Stimulated activated CD8-positive, alpha-beta memory T cell treated with anti-CD3 and anti-CD28 coated beads, Interleukin-15, amount 100 ng/mL, for 4 hours (primary cell): ENCODE measurements around the gene BID.
A peak's percentile ranks its signal among the peaks of the same experiment; 100 is the strongest.
"Not testable (repeated sequence)": the region's sequence is repeated elsewhere in the genome, so short reads cannot be mapped to it uniquely, and the experiment has no call there.

ENCODE experiments used
- DNase-seq, 2 donors: peaks; one replicate each; pipeline ENCODE4 v3.0.0-alpha.2; 2020; ENCODE audit warnings: low read depth in 2 of 2

BID gene

DNA sequence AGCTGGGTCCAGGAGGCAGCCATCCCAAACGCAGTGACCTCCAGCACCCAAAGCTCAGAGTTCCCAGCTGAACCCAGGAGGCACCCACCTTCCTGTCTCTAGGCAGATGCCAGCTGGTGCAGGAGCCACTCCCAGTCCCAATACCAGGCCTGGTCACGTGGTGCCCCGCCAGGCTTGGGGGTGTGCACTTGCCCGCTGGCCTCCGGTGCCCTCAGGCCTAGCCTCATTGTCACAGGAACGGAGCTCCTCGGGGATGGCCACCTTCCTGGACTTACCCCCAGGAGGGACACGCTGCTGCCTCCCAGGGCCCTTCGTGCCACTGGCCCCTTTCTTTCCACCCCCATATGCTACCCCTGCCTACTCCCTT lies 4.6 kb downstream of the BID start:
- no peak for DNase-seq

- no peak for DNase-seq
Measured at GRCh38 chr22:17769013-17769715, 5.1 kb downstream of the BID start.

DNA sequence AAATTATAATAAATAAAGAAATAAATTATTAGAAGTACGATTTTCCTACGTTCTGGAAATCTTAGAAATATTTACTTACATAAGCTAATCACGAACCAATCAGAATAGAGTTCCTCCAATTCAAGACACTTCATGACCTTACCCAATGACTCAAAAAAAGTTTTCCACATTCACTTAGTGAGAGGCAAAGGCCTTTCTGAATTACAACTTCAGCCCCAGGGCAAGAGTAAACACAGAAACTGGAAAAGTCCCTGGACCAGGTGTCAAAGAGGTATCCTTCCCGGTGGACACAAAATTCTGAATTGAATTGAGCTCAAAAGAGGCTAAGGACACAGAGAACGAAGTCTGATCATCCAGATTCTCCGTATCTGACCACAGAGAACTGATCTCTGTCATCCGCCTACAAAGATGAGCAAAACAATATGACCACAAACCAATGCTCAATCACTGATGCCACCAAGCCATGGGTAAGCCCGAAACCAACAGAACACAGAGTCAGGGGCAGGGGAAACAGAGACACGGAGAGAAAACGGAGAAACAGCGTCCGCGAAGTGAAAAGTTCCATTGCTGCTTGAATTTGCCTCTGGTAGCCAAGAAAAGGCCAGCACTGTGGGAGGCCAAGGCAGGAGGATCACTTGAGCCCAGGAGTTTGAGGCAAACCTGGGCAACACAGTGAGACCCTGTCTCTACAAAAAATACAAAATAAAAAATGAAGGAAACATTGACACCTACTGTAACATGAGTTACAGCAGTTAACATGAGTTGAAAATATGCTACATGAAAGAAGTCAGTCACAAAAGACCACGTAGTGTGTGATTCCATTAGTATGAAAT lies 6.8 kb downstream of the BID start:
- DNase-seq, result peak in 1 of 2 donors; percentile 34

- DNase-seq, result not testable (repeated sequence)
Measured at GRCh38 chr22:17764852-17765251, 9.4 kb downstream of the BID start.

DNA sequence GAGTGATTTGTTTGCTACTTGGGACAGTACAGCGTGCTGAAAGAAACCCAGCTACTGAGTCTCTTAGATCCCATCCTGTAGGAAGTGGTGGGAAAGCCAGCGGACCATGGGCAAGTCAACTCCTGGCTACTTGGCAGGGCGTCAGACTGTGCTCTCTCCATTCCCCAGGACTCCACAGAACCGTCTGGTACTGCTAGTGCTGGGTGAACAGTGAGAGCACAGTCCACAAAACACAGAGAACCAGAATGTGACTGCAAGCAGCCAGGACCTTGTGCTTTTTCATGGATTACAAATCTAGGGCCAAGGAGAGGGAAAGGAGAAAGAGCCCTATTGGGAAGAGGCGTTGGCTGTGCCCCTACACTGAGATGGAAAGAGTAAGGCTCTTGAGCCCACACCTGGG lies 10.2 kb downstream of the BID start:
- no peak for DNase-seq

DNA sequence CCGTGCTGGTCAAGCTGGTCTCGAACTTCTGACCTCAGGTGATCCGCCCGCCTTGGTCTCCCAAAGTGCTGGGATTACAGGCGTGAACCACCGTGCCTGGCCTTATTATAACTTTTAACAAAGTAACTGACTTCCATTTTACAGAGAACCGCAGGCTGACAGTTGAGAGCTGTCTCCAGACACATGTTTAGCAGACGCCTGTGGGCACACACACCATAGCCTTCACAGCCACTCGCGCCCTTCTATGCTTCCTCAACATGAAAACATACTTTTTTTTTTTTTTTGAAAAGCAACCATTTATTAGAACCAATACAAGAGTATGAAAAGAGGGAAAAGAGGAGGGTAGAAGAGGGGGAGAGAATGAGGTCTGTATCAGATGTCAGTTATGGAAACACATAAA lies 10.8 kb downstream of the BID start:
- not testable (repeated sequence) for DNase-seq

DNA sequence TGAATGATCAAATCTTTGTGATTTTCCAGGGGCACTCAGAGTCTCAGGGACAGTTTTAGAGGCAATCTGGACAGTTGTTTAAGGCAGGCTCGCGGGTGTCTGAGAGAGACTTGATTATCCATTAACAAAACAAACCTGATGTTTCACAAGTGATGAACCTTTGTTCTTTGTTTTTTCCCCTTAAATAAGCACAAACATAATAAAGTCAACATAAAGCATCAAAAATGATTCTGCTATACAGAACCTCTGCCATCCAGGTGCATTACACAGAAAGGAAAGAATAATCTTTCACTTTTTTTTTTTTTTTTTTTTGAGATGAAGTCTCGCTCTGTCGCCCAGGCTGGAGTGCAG lies 13.2 kb downstream of the BID start:
- DNase-seq, result no peak

DNA sequence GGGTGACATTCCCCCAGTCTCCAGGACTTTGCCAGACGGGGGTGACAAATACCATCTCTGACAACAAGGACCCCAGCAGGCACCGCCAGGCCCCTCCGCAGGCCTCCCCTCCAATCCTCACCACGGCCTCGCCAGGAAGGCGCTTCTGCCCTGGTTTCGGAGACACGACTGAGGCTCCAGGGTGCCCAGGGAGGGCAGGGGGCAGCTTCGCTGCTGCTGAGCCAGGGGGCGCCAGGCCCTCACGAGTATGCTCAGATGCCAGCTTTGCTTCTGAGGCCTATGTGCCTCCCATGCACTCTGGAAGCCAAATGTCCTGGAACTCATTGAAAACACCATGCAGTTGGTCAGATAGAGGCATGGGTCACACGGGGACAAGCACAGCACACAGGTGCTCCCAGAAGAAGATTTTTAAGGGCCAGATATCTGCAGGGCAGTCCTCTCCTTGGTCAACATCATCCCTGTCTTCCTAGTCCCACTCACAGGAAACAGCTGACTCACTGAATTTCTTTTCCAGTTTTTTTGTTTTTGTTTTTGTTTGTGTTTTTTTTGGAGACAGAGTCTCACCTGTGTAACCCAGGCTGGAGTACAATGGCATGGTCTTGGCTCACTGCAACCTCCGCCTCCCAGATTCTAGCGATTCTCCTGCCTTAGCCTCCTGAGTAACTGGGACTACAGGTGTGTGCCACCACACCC lies 19.9 kb downstream of the BID start:
- DNase-seq, result no peak

- DNase-seq, result no peak
Measured at GRCh38 chr22:17753401-17753989, 20.8 kb downstream of the BID start.

GRCh38 chr22:17751596-17751995 lies 22.7 kb downstream of the BID start:
- DNase-seq, result no peak

- DNase-seq, result no peak
Measured at GRCh38 chr22:17749605-17750395, 24.5 kb downstream of the BID start.

DNA sequence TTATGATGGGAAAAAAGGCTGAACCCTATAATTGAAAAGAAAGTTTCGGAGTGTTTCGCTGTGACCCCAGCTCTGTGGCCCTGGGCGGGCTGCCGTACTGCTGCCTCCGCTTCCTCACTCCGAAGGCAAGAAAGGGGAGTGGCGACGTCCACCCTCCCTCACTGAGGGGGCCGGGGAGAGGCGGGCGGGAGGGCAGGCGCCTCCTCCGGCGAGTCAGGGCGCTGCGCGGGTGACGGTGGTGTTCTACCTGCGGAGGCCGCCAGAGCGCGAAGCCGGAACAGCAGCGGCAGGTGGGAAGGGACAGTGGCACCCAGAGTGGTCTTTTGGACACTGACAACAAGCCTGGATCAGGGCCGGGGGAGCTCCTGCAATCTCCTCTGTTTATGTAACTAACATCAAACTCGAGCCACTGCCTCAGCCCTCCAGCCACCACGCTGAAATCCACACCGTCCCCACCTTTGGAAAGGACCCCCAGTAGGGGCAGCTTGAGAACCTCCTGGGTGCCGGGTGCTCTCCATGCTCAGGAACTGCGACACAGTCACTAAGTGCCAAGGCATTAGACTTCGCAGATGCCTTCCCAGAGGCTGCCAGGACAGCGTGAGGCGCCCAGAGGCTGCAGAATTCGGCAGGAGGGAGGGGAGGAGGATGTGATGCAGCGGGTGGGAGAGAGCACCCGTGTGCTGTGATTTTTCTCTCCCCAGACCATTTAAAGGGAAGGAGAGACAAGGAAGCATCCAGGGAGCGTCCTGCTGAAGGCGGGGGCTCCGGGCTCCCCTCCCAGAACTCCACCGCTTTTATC lies 25.5 kb downstream of the BID start:
- DNase-seq, result no peak

- no peak for DNase-seq
Measured at GRCh38 chr22:17746916-17747315, 27.4 kb downstream of the BID start.

DNA sequence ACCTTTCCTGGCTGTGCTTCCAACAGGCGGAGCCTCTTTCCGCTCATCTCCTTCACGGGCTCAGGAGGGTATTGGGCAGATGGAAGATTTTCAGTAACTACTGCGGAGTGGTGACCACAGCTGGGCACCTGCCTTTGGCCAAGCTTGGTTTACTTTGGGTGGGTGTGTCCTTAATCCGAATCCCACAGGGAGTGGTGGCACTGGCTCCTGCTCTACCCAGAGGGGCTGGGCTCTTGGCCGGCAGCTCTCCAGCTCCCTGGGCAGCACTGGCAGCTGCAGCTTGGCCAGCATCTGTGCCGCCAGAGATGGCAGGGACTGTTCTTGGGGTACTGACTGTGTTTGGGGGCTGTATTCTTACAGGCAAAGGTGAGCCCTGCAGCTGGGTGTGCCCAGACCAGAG lies 29.8 kb downstream of the BID start:
- no peak for DNase-seq

DNA sequence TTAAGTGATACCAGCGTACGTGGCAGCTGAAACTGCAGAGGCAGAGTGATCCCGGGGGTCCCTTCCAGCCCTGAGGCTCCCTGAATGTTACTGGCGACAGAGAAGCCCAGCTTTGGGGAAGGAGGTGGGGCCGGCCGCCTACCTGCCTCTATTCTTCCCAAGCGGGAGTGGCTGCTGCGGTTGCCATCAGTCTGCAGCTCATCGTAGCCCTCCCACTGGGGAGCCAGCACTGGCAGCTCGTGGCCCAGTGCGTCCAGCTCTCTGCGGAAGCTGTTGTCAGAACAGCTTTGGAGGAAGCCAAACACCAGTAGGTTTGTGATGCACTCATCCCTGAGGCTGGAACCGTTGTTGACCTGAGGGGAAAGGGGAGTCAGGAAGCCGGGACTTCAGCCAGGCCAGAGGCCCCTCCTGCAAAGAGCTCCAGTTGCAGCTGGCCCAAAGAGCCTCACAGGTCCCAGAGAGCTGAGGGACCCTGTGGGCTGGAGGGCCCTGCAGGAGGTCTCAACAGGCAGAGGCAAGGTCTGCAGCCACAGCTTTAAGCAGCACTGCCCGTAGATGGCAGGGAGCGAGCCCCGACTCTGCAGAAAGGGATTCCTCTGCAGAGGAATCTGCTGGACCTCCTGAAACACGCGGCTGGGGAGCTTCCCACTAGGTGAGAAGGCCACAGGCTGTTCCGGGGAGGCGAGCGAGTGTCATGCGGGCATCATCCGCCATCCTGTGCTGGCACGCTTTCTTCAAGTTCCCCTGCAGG lies 30.4 kb downstream of the BID start:
- no peak for DNase-seq

DNA sequence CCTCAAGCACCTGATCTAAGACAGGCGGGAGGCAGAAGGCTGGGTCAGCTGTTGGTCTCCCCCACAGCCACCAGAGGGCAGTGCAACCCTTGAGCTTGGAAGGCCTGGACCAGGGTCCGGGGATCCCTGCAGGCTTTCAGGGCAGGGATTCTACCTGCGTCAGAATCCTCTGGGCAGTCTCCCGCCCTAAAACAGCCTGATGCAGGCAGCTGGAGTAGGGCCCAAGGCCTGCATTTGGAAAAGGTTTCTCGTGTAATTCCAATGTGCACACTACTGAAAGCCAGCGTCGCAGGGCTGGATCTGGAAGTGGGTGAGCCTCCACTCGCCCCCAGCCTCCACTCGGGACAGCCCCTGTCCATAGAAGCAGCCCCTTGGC lies 31.8 kb downstream of the BID start:
- peak; percentile 24 to 52 for DNase-seq

DNA sequence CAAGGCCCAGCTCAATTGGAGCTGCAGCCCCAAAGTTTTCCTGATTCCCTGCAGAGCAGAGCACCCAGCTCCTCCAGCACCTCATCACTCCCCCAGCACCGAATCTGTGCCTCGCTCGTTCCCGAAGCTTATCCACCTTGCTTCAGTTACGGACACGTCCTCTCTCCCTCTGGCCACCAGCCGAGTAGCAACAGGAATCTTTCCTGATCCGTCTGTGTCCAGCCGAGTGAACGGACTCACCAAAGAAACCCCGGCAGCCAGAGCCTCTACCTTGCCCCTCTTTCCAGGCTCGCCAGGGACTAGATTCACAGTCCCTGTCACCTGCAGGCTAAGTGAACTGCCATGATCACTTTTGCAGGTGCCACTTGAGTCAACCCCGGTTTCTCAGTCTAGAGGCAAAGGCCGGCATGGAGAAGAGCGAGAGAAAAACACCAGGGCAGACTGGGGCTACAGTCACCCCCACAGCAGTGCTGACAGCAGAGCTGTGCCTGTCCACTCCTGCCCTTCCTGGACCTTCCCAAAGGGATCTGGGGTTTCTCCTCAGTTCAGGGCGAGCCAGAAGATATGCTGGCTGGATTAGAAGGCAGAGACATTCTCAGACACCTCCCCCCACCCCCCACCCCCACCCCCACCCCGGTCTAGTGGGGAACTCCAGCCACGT lies 32.3 kb downstream of the BID start:
- DNase-seq, result no peak

DNA sequence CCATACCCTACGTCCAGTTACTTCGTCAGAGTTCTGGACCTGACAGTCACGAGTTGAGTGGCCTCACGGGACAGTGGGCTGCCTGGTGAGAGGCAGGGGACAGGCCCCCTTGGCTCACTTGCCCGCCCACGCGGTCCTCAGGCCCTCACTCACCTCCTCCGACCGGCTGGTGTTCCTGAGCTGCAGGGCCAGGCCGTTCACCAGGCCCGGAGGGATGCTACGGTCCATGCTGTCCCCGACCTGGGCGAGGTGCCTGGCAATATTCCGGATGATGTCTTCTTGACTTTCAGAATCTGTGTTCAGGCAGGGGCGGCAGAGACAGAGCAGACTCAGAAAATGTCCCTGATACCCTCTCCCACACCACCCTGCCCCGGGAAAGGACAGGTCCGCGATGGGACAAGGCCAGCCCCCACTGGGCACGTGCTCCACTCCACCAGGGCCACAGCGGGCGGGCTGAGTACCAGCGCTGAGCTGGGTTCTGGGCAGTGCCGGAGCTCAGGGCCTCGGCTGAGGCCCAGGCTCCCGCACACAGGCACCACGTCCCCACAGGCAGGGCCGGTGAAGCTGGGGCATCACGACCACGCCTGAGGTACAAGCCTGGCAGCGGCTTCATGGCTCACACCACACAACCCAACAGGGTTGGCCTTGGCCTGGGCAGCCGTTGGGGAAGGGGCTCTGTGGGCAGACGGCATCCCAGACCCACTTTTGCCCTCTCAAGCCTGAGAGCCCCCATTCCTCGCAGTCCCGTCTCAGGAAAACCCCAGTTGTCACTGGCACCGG lies 34.9 kb downstream of the BID start:
- DNase-seq, result no peak
